ENCODE measurements around the gene VSIG8. TPM values are rescaled to one million over a fixed set of nuclear protein-coding genes. Genes with fewer than 3 reads are reported as not detected.

Gene VSIG8
- total RNA-seq, 1 donor from 2014 or later = not detected

- intact Hi-C loops (cut with DNase I) = no loop called here
- H3K4me1 ChIP-seq = no peaks in the 10 kb centered on the region
- TF ChIP-seq CTCF (IDR thresholded peaks at IDR 0.05) = no peak
- no peak overlapping the region for H3K4me3 ChIP-seq
- H3K36me3 ChIP-seq = no peaks in the 10 kb centered on the region
- no peaks in the 10 kb centered on the region for H3K9me3 ChIP-seq
- no peak overlapping the region for H3K27ac ChIP-seq
- H3K27me3 ChIP-seq = no peaks in the 10 kb centered on the region
- no peak for DNase-seq (ENCODE audit: low spot score in 2 of 2)
Measured at GRCh38 chr1:159823406-159823805, 39.1 kb downstream of the VSIG8 start.

- Histone ChIP-seq H3K27me3 (no peaks in the 10 kb centered on the region), H3K4me1 (no peaks in the 10 kb centered on the region), H3K9me3 (no peaks in the 10 kb centered on the region), H3K4me3 (no peak overlapping the region), H3K36me3 (no peaks in the 10 kb centered on the region), H3K27ac (no peak overlapping the region)
- no peak for TF ChIP-seq CTCF (IDR thresholded peaks at IDR 0.05)
- DNase-seq (ENCODE audit: low spot score in 2 of 2) = no peak
- intact Hi-C loops (cut with DNase I) = no loop called here
Measured at GRCh38 chr1:159821171-159821867, 41.1 kb downstream of the VSIG8 start.

GRCh38 chr1:159817276-159818041 is 45.0 kb downstream of the VSIG8 start:
- H3K27me3 ChIP-seq = no peaks in the 10 kb centered on the region
- no peak for DNase-seq (ENCODE audit: low spot score in 2 of 2)
- no peaks in the 10 kb centered on the region for H3K9me3 ChIP-seq
- H3K4me1 ChIP-seq = no peaks in the 10 kb centered on the region
- no peaks in the 10 kb centered on the region for H3K36me3 ChIP-seq
- H3K27ac ChIP-seq = no peak overlapping the region
- H3K4me3 ChIP-seq = no peak overlapping the region
- intact Hi-C loops (cut with DNase I) = no loop called here
- TF ChIP-seq CTCF (IDR thresholded peaks at IDR 0.05) = no peak

GRCh38 chr1:159815926-159816325 is 46.5 kb downstream of the VSIG8 start:
- Histone ChIP-seq H3K4me3 (no peak overlapping the region), H3K4me1 (no peaks in the 10 kb centered on the region), H3K9me3 (no peaks in the 10 kb centered on the region), H3K27ac (no peak overlapping the region), H3K36me3 (no peaks in the 10 kb centered on the region), H3K27me3 (no peaks in the 10 kb centered on the region)
- intact Hi-C loops (cut with DNase I) = no loop called here
- no peak for DNase-seq (ENCODE audit: low spot score in 2 of 2)
- no peak for TF ChIP-seq CTCF (IDR thresholded peaks at IDR 0.05)

- H3K4me1 ChIP-seq = no peaks in the 10 kb centered on the region
- H3K4me3 ChIP-seq = no peak overlapping the region
- TF ChIP-seq CTCF (IDR thresholded peaks at IDR 0.05) = no peak
- intact Hi-C loops (cut with DNase I) = no loop called here
- H3K36me3 ChIP-seq = no peaks in the 10 kb centered on the region
- no peak overlapping the region for H3K27ac ChIP-seq
- no peaks in the 10 kb centered on the region for H3K9me3 ChIP-seq
- no peaks in the 10 kb centered on the region for H3K27me3 ChIP-seq
- no peak for DNase-seq (ENCODE audit: low spot score in 2 of 2)
Measured at GRCh38 chr1:159804924-159805323, 57.5 kb downstream of the VSIG8 start.

Other genes starting within 250 kb of the VSIG8 start
- gene CRP, start 148.1 kb downstream of the VSIG8 start, total RNA-seq = 3.8 TPM
- gene DUSP23, start 81.7 kb downstream of the VSIG8 start, total RNA-seq = 549 TPM
- not detected for gene FCRL6, start 60.3 kb downstream of the VSIG8 start, total RNA-seq
- 6.7 TPM for gene SLAMF8, start 35.8 kb downstream of the VSIG8 start, total RNA-seq
- not detected for gene CFAP45, start 37.5 kb upstream of the VSIG8 start, total RNA-seq
- gene TAGLN2, start 62.9 kb upstream of the VSIG8 start, total RNA-seq = 363 TPM
- gene IGSF9, start 83.0 kb upstream of the VSIG8 start, total RNA-seq = 0.11 TPM
- not detected for gene SLAMF9, start 91.6 kb upstream of the VSIG8 start, total RNA-seq
- gene PIGM, start 169.3 kb upstream of the VSIG8 start, total RNA-seq = 6.1 TPM
- gene KCNJ10, start 207.5 kb upstream of the VSIG8 start, total RNA-seq = not detected
- 1.2 TPM for gene KCNJ9, start 218.9 kb upstream of the VSIG8 start, total RNA-seq
- gene IGSF8, start 236.0 kb upstream of the VSIG8 start, total RNA-seq = 37.9 TPM